Natural killer cell (primary cell): ENCODE measurements around the gene NMU. TPM values are rescaled to one million over a fixed set of nuclear protein-coding genes. Genes with fewer than 3 reads are reported as not detected.

ENCODE experiments used
- ATAC-seq, 3 donors: fragments of 150-1000 bp in 2 of 3; fragments of 200-7000 bp in 1 of 3; cut with Tn5 transposase; 1 replicate in 1 of 3; 2 replicates in 2 of 3; pipeline ENCODE4 v1.10.0; 2021; ENCODE audit warnings: mild to moderate bottlenecking in 2 of 3, moderate library complexity in 2 of 3
- DNase-seq, 2 donors: peaks; one replicate each; pipeline versions ENCODE4 v3.0.0 to v3.0.0-alpha.2; 2013 to 2021; ENCODE audit warnings: mixed read lengths in 1 of 2
- H3K27ac ChIP-seq: one replicate; pipeline ENCODE4 v1.5.1; 2013; ENCODE audit warnings: mild to moderate bottlenecking, low read length
- H3K27me3 ChIP-seq: one replicate; pipeline ENCODE4 v1.6.1; 2013; ENCODE audit warnings: low read length; ENCODE audit not compliant: control insufficient read depth, insufficient read depth
- H3K36me3 ChIP-seq: one replicate; pipeline ENCODE4 v1.6.1; 2013; ENCODE audit warnings: low read length; ENCODE audit not compliant: control insufficient read depth, insufficient read depth
- H3K4me1 ChIP-seq: one replicate; pipeline ENCODE4 v1.6.1; 2013; ENCODE audit warnings: low read length; ENCODE audit not compliant: control insufficient read depth, insufficient read depth
- H3K4me3 ChIP-seq: one replicate; pipeline ENCODE4 v1.5.1; 2013; ENCODE audit warnings: low read length
- H3K9me3 ChIP-seq: one replicate; pipeline ENCODE4 v1.6.1; 2013; ENCODE audit warnings: low read length; ENCODE audit not compliant: control insufficient read depth, insufficient read depth
- H3K27ac Mint-ChIP-seq, 2 donors: one replicate each; pipeline ENCODE4 v1.8.0; 2022; ENCODE audit warnings: mild to moderate bottlenecking in 2 of 2, mixed read lengths in 2 of 2, moderate library complexity in 1 of 2
- H3K27me3 Mint-ChIP-seq, 2 donors: one replicate each; pipeline ENCODE4 v1.8.0; 2022; ENCODE audit warnings: low read depth in 2 of 2, mixed read lengths in 2 of 2
- H3K36me3 Mint-ChIP-seq: one replicate; pipeline ENCODE4 v1.8.0; 2022; ENCODE audit warnings: mixed read lengths
- H3K4me1 Mint-ChIP-seq, 2 donors: one replicate each; pipeline ENCODE4 v1.8.0; 2022; ENCODE audit warnings: mixed read lengths in 2 of 2
- H3K4me3 Mint-ChIP-seq: one replicate; pipeline ENCODE4 v1.8.0; 2022; ENCODE audit warnings: mild to moderate bottlenecking, moderate library complexity, mixed read lengths
- H3K9me3 Mint-ChIP-seq, 2 donors: one replicate each; pipeline ENCODE4 v1.8.0; 2022; ENCODE audit warnings: mixed read lengths in 2 of 2
- CTCF ChIP-seq: fragments of 200-600 bp; IDR thresholded peaks from one replicate; pipeline ENCODE4 v1.8.0; 2022; ENCODE audit warnings: antibody characterized with exemption
- WGBS: methylation state at CpG from one replicate; pipeline ENCODE4 v1.1.7; 2013; ENCODE audit warnings: missing lambda C conversion rate; ENCODE audit not compliant: insufficient coverage; 5-methylcytosine and 5-hydroxymethylcytosine counted together
- intact Hi-C: fragments of 100-400 bp; cut with micrococcal nuclease; formaldehyde crosslinking; loops from one replicate; pipeline ENCODE4 v1.14.2; 2022
- total RNA-seq, 4 donors: library from RNA; stranded (reverse); fragments of 120-200 nt in 1 of 4; gene quantifications; one replicate each; pipeline versions ENCODE4 v1.2.3 to v1.2.4, GENCODE V29; 2013 to 2022

NMU gene
- total RNA-seq, 3 donors from 2014 or later (not counting 1 experiment from before 2014, with no cell fraction given), result not detected

GRCh38 chr4:55608591-55608990 lies 27.5 kb downstream of the NMU start:
- Mint-ChIP-seq H3K4me3 (no peak overlapping the region), H3K36me3 (no peaks in the 10 kb centered on the region), H3K9me3 (no peaks in the 10 kb centered on the region), H3K27me3 (no peaks in the 10 kb centered on the region), H3K4me1 (peaks cover 4 to 5% of the 10 kb centered on the region in 2 donors), H3K27ac (no peak overlapping the region)
- ATAC-seq (no peak), DNase-seq (no peak)
- H3K27ac ChIP-seq, result no peak overlapping the region
- no peaks in the 10 kb centered on the region for H3K4me1 ChIP-seq
- H3K36me3 ChIP-seq, result no peaks in the 10 kb centered on the region
- no peaks in the 10 kb centered on the region for H3K9me3 ChIP-seq
- no peak for TF ChIP-seq CTCF
- intact Hi-C loops, result no loop called here
- H3K27me3 ChIP-seq, result no peaks in the 10 kb centered on the region
- no peak overlapping the region for H3K4me3 ChIP-seq
- no CpG with 5 or more reads among the region's 1 CpG for WGBS

GRCh38 chr4:55604996-55605395 lies 31.1 kb downstream of the NMU start:
- no peak for TF ChIP-seq CTCF
- DNase-seq, result no peak
- 89% methylated on average over 7 of the region's 7 CpGs for WGBS

GRCh38 chr4:55600640-55601039 lies 35.5 kb downstream of the NMU start:
- Mint-ChIP-seq H3K4me3 (no peak overlapping the region), H3K4me1 (no peaks in the 10 kb centered on the region), H3K27ac (no peak overlapping the region), H3K27me3 (peaks cover 3 to 19% of the 10 kb centered on the region in 2 donors), H3K9me3 (no peaks in the 10 kb centered on the region), H3K36me3 (no peaks in the 10 kb centered on the region)
- Histone ChIP-seq H3K9me3 (no peaks in the 10 kb centered on the region), H3K4me3 (no peak overlapping the region), H3K36me3 (no peaks in the 10 kb centered on the region), H3K4me1 (no peaks in the 10 kb centered on the region), H3K27ac (no peak overlapping the region), H3K27me3 (peaks cover 2% of the 10 kb centered on the region)
- ATAC-seq (no peak), DNase-seq (no peak)
- TF ChIP-seq CTCF, result no peak
- intact Hi-C loops, result no loop called here

More at GRCh38 chr4:55604996-55605395, 31.1 kb downstream of the NMU start:
- intact Hi-C loops, result no loop called here
- H3K27ac Mint-ChIP-seq, result no peak overlapping the region
- no peaks in the 10 kb centered on the region for H3K36me3 ChIP-seq
- no peaks in the 10 kb centered on the region for H3K4me1 ChIP-seq
- no peak overlapping the region for H3K27ac ChIP-seq
- no peak overlapping the region for H3K4me3 Mint-ChIP-seq
- peaks cover 4 to 5% of the 10 kb centered on the region in 2 donors for H3K4me1 Mint-ChIP-seq
- peaks cover 0 to 5% of the 10 kb centered on the region in 2 donors for H3K27me3 Mint-ChIP-seq
- H3K27me3 ChIP-seq, result peaks cover 2% of the 10 kb centered on the region
- no peaks in the 10 kb centered on the region for H3K9me3 Mint-ChIP-seq
- no peak for ATAC-seq
- H3K36me3 Mint-ChIP-seq, result no peaks in the 10 kb centered on the region
- H3K4me3 ChIP-seq, result no peak overlapping the region
- no peaks in the 10 kb centered on the region for H3K9me3 ChIP-seq

- Mint-ChIP-seq H3K27me3 (peaks cover 3 to 19% of the 10 kb centered on the region in 2 donors), H3K4me1 (no peaks in the 10 kb centered on the region), H3K36me3 (no peaks in the 10 kb centered on the region), H3K27ac (no peak overlapping the region), H3K9me3 (no peaks in the 10 kb centered on the region), H3K4me3 (no peak overlapping the region)
- H3K4me3 ChIP-seq, result no peak overlapping the region
- ATAC-seq, result no peak
- H3K27me3 ChIP-seq, result peaks cover 2% of the 10 kb centered on the region
- intact Hi-C loops, result no loop called here
- H3K4me1 ChIP-seq, result no peaks in the 10 kb centered on the region
- no peaks in the 10 kb centered on the region for H3K9me3 ChIP-seq
- DNase-seq, result no peak
- no peaks in the 10 kb centered on the region for H3K36me3 ChIP-seq
- WGBS, result no CpG with 5 or more reads among the region's 2 CpGs
- no peak for TF ChIP-seq CTCF
- no peak overlapping the region for H3K27ac ChIP-seq
These were observed 37.5 kb downstream of the NMU start for GRCh38 chr4:55598641-55599040.
